ENCODE measurements around the gene OTUB1.

- TF ChIP-seq CTCF (conservative IDR thresholded peaks at IDR 0.05 in 1 of 2, IDR thresholded peaks at IDR 0.05 in 1 of 2; ENCODE audit: extremely low read depth in 1 of 2, insufficient read depth in 1 of 2, low read depth in 1 of 2, low read length in 2 of 2) (no peak), EZH2 (IDR thresholded peaks at IDR 0.05; ENCODE audit: borderline replicate concordance, low read length) (no peak)
These were observed 36.0 kb downstream of the OTUB1 start for GRCh38 chr11:64022125-64022784.

Data from mammary epithelial cell (primary cell).